Activated naive CD8-positive, alpha-beta T cell treated with anti-CD3 and anti-CD28 coated beads, Interleukin-2, amount 50 U/mL, for 24 hours (primary cell): Measurements from ENCODE around the gene PARP15.
A peak's percentile ranks its signal among the peaks of the same experiment; 100 is the strongest.

Experiments
- ATAC-seq: fragments of 150-1000 bp; cut with Tn5 transposase; one replicate; pipeline ENCODE4 v1.10.0; 2021
- DNase-seq: peaks from one replicate; pipeline ENCODE4 v3.0.0; 2021
- H3K27ac Mint-ChIP-seq: one replicate; pipeline ENCODE4 v1.8.0; 2021; ENCODE audit warnings: mild to moderate bottlenecking, mixed read lengths
- H3K27me3 Mint-ChIP-seq: one replicate; pipeline ENCODE4 v1.8.0; 2021; ENCODE audit warnings: mixed read lengths
- H3K36me3 Mint-ChIP-seq: one replicate; pipeline ENCODE4 v1.8.0; 2021; ENCODE audit warnings: low read depth, mixed read lengths
- H3K4me1 Mint-ChIP-seq: one replicate; pipeline ENCODE4 v1.8.0; 2021; ENCODE audit warnings: mixed read lengths
- H3K4me3 Mint-ChIP-seq: one replicate; pipeline ENCODE4 v1.8.0; 2021; ENCODE audit warnings: mild to moderate bottlenecking, moderate library complexity, mixed read lengths
- H3K9me3 Mint-ChIP-seq: one replicate; pipeline ENCODE4 v1.8.0; 2021; ENCODE audit warnings: mixed read lengths

Gene PARP15

DNA sequence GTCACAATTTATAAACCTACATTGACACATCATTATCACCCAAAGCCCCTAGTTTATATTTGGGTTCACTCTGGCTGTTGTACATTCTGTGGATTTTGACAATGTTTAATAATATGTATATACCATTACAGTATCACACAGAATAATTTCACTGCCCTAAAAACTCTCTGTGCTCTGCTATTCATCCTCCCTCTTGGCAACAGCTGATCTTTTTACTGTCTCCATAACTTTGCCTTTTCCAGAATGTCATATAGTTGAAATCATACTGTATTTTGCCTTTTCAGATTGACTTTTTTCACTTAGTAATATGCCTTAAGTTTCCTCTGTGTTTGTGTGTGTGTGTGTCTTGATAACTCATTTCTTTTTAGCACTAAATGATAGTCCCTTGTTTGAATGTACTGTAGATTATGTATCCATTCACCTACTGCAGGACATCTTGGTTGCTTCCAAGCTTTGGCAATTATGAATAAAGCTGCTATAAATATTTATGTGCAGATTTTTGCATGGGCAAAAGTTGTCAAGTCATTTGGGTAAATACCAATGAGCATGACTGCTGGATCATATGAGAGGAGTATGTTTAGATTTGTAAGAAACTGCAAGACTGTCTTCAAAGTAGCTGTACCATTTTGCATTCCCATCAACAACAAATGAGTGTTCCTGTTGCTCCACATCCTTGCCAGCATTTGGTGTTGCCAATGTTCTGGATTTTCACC is 9.5 kb downstream of the PARP15 start:
- Mint-ChIP-seq H3K27me3 (no peaks in the 10 kb centered on the region), H3K4me1 (peaks cover 63% of the 10 kb centered on the region), H3K36me3 (peaks cover 40% of the 10 kb centered on the region), H3K4me3 (no peak overlapping the region), H3K9me3 (peaks cover 14% of the 10 kb centered on the region), H3K27ac (peak overlapping the region; percentile 52)
- ATAC-seq (peak; percentile 35), DNase-seq (no peak)

DNA sequence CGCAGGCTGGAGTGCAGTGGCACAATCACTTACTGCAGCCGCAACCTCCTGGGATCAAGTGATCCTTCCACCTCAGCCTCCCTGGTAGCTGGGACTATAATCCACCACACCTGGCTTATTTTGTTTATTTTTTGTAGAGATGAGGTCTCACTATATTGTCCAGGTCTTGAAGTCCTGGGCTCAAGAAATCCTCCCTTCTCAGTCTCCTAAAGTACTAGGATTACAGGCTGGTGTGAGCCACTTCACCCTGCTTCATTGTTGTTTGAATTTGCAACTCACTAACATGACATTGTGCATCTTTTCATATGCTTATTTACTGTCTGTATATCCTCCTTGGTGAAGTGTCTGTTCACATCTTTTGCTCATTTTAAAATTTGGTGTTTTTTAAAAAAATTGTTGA is 10.1 kb downstream of the PARP15 start:
- Mint-ChIP-seq H3K9me3 (peaks cover 9% of the 10 kb centered on the region), H3K4me1 (peaks cover 63% of the 10 kb centered on the region), H3K4me3 (no peak overlapping the region), H3K27me3 (no peaks in the 10 kb centered on the region), H3K27ac (no peak overlapping the region), H3K36me3 (peaks cover 38% of the 10 kb centered on the region)
- DNase-seq (no peak), ATAC-seq (no peak)

DNA sequence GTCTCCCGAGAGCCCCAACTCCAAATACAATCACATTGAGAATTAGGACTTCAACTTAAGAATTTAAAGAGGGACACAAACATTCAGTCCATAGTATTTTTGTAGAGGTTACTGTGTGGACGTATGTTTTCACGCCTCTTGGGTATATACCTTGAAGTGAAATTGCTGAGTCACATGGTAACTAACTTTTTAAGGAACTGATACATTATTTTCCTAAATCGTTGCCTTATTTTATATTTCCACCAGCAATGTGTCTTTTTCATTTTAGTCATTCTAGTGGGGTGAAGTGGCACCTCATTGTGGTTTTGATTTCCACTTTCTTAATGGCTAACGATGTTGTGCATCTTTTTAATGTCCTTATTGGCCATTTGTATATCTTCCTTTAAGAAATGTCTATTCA is 11.8 kb downstream of the PARP15 start:
- Mint-ChIP-seq H3K4me3 (no peak overlapping the region), H3K27ac (no peak overlapping the region), H3K9me3 (no peaks in the 10 kb centered on the region), H3K36me3 (peaks cover 26% of the 10 kb centered on the region), H3K4me1 (peaks cover 52% of the 10 kb centered on the region), H3K27me3 (no peaks in the 10 kb centered on the region)
- ATAC-seq (no peak), DNase-seq (no peak)

DNA sequence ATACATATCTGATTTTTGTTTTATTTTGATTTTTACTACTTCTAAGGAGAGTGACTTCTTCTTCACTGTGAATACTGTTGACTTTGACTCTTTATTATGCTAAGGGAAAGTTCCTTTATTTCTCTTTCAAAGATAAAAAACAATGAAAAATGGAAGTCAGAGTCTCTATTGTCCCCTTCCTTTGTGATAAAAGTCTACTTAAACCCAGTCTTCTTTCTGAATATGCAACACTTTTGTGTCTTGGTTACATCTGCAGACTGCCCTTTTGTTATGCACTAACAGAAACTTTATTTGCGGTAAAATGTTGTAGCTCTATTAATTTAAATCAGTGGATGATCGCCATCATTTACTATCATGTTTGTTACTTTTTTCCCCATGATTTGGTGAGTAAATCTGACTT is 13.2 kb downstream of the PARP15 start:
- H3K9me3 Mint-ChIP-seq: no peaks in the 10 kb centered on the region
- no peak overlapping the region for H3K27ac Mint-ChIP-seq
- H3K4me3 Mint-ChIP-seq: no peak overlapping the region
- peaks cover 44% of the 10 kb centered on the region for H3K4me1 Mint-ChIP-seq
- H3K27me3 Mint-ChIP-seq: no peaks in the 10 kb centered on the region
- ATAC-seq: no peak
- DNase-seq: no peak
- H3K36me3 Mint-ChIP-seq: peaks cover 18% of the 10 kb centered on the region

DNA sequence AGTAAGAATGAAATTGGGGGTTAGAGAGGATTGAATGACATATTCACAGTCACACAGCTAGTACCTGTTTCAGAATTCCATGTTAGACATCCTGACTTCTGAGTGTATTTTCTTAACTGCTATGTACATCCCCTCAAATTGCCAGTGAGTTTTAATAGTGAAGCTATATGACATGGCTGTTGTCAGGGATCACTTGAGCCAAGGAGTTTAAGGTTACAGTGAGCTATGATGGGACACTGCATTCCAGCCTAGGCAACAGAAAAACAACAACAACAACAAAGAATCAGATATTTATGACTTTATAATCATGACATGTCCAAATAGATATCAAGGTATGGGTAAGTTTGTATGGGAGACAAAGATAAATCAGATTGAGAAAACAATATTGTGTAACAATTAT is 16.6 kb downstream of the PARP15 start:
- H3K27me3 Mint-ChIP-seq: no peaks in the 10 kb centered on the region
- peaks cover 6% of the 10 kb centered on the region for H3K9me3 Mint-ChIP-seq
- H3K4me3 Mint-ChIP-seq: no peak overlapping the region
- H3K4me1 Mint-ChIP-seq: peaks cover 24% of the 10 kb centered on the region
- H3K36me3 Mint-ChIP-seq: peaks cover 26% of the 10 kb centered on the region
- DNase-seq: no peak
- no peak overlapping the region for H3K27ac Mint-ChIP-seq
- ATAC-seq: no peak

DNA sequence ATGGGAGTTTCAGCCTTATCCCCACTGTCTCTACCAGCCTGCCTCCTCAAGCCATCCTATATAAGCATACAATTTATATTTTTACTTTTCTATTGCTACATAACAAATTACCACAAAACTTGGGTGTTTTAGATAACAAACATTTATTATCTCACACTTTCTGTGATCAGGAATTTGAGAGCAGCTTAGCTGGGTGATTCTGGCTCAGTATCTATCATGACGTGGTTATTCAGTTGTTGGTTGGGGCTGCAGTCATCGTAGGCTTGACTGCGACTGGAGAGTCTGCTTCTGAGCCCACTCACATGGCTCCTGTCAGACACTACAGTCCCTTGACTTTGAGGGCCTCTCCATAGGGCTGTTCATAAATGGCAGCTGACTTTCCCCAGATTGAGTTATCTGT is 20.7 kb downstream of the PARP15 start:
- H3K4me1 Mint-ChIP-seq: peaks cover 14% of the 10 kb centered on the region
- H3K27ac Mint-ChIP-seq: no peak overlapping the region
- no peak overlapping the region for H3K4me3 Mint-ChIP-seq

DNA sequence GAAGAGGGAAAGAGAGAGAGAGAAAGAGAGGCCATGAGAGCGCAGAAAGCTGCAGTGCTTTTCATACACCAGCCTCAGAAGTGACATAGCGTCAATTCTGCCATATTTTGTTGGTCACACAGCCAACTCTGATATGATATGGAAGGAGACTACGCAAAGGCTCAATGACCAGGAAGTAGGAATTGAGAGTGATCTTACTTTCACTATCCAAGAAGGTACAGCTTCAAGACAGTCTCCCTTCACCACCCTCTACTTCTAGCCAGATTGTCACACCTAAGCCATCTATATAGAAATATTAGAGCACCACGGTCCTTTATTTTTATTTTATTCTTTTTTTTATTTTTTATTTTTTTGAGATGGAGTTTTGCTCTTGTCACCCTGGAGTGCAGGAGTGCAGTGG is 21.1 kb downstream of the PARP15 start:
- Mint-ChIP-seq H3K4me3 (no peak overlapping the region), H3K4me1 (peaks cover 16% of the 10 kb centered on the region), H3K27ac (no peak overlapping the region), H3K9me3 (peaks cover 6% of the 10 kb centered on the region), H3K27me3 (no peaks in the 10 kb centered on the region), H3K36me3 (peaks cover 18% of the 10 kb centered on the region)
- ATAC-seq: no peak
- DNase-seq: no peak

More for the DNA sequence above, 20.7 kb downstream of the PARP15 start:
- DNase-seq (no peak), ATAC-seq (no peak)
- Mint-ChIP-seq H3K9me3 (peaks cover 6% of the 10 kb centered on the region), H3K36me3 (peaks cover 15% of the 10 kb centered on the region), H3K27me3 (no peaks in the 10 kb centered on the region)

DNA sequence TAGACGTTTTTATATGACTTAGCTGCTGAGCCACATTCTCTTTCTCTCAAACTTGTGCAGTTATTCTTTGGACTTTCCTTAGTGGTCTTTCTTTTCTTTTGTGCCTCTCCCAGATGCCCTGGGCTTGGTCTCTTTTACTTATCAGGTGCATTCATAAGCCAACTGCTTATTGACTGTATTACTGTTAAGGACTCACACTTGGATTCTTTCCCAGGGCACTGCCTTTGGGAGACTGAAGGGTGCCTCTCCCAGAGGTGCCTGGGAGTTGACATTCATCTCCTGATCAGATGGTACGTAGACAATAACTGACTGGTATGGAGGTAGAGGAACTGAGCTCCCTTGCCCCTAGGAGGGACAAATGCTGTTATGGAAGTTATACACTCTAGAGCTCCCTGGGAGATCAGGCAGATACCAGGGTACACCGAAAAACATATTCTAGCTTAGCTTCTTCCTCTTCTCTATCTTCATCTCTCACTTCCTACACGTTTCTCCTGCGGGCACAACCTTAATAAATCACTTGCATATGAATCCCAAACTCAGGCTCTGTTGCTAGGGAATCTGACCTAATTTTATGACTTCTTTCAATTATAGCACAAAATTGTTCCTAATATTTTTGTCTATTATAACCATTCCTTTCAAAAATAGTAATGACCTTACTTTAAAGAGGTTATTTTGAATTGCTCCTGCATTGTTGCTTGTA is 24.7 kb downstream of the PARP15 start:
- no peaks in the 10 kb centered on the region for H3K27me3 Mint-ChIP-seq
- peaks cover 9% of the 10 kb centered on the region for H3K36me3 Mint-ChIP-seq
- no peak overlapping the region for H3K27ac Mint-ChIP-seq
- H3K4me3 Mint-ChIP-seq: no peak overlapping the region
- ATAC-seq (no peak), DNase-seq (no peak)
- H3K4me1 Mint-ChIP-seq: peaks cover 17% of the 10 kb centered on the region
- no peaks in the 10 kb centered on the region for H3K9me3 Mint-ChIP-seq

DNA sequence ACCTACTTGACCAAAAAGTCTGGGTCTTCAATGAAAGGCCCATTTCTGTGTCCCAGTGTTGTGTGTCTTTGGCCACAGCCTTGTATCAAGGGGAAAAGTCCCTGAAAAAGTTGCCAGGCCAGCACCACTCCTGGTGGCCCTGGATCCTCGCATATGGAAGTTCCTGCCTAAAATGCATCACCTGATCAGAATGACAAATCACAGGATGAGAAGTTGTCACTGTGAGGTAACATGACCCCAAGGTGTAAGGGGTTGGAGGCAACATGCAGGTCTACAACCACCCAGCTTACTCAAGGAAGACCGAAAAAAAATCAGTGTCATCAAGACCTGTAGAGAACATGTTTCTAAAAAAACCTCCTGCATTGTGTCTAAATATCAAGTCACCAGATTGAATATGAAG is 25.6 kb downstream of the PARP15 start:
- Mint-ChIP-seq H3K27me3 (no peaks in the 10 kb centered on the region), H3K4me3 (no peak overlapping the region), H3K9me3 (no peaks in the 10 kb centered on the region), H3K4me1 (peaks cover 17% of the 10 kb centered on the region), H3K36me3 (peaks cover 13% of the 10 kb centered on the region), H3K27ac (no peak overlapping the region)
- no peak for ATAC-seq
- no peak for DNase-seq

DNA sequence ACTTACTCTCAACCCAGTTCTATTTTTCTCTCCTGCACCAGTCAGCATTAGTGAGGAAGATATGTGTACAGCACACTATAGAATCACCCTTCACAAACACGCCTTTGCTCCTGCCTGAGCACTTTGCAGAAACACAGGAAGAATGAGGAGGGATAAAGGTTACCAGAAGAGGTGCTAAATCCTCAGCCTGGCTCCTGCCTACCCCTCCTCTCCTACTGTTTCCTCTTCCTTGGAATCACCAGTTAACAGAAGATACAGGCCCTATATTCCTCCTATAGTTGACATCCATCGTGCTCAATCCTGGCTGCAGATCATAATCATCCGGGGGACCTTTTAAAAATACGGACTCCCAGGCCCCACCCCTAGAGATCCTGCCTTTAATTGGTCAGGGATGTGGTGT is 28.9 kb downstream of the PARP15 start:
- H3K9me3 Mint-ChIP-seq: peaks cover 9% of the 10 kb centered on the region
- no peak overlapping the region for H3K4me3 Mint-ChIP-seq
- H3K27ac Mint-ChIP-seq: no peak overlapping the region
- H3K36me3 Mint-ChIP-seq: peaks cover 25% of the 10 kb centered on the region
- peaks cover 37% of the 10 kb centered on the region for H3K4me1 Mint-ChIP-seq
- H3K27me3 Mint-ChIP-seq: no peaks in the 10 kb centered on the region
- no peak for DNase-seq
- ATAC-seq: no peak

DNA sequence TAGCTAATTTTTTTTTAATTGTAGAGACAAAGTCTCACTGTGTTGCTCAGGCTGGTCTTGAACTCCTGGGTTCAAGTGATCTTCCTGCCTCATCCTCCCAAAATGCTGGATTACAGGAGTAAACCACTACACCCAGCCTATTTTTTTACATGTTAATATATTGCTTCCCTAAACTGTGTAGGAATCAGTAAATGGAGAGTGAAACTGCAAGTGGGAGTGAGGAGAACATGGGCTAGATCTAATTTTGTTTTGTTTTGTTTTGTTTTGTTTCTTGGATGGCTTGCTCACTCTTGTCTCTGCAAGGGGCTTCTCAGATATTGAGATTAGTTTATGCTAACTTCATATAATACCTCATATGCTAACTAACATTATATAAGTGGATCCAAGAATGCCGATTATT is 31.5 kb downstream of the PARP15 start:
- Mint-ChIP-seq H3K9me3 (peaks cover 9% of the 10 kb centered on the region), H3K27me3 (no peaks in the 10 kb centered on the region), H3K27ac (peak overlapping the region; percentile 98), H3K36me3 (peaks cover 35% of the 10 kb centered on the region), H3K4me3 (no peak overlapping the region), H3K4me1 (peaks cover 31% of the 10 kb centered on the region)
- DNase-seq (no peak), ATAC-seq (no peak)

DNA sequence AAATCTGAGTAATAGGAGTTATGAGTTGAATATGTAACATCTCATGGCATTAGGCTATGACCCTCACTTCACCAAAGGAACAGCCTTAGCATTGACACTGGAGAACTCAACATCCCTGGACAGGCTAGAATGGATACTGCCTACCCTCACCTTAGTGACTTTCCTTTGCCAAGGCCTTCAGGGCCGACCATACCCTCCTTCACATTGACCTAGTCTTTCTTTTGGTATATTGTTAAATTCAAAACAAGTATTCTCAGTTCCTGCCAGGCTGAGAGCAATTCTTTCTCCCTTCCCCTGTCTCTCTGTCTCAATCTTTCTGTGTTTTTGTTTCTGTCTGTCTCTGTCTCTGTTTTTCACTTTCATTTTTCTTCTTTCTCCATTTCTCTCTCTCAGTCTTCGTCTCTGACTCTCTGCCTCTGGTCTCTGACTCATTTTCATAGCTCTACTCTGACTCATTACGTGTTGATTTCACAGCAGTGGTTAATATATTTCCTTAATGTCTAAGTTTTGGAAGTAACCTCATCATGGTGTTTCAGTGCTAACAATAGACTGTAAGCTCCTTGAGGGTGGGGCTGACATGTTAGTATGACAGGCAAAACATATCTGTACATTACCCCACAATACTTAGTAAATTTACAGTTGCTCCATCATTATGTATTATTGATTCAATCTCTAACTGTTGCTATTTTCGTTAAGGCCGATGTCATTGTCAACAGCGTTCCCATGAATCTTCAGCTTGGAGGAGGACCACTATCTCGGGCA is 32.5 kb downstream of the PARP15 start:
- ATAC-seq (peak; percentile 96), DNase-seq (no peak)
- Mint-ChIP-seq H3K27ac (peak overlapping the region; percentile 98), H3K36me3 (peaks cover 36% of the 10 kb centered on the region), H3K4me1 (peaks cover 31% of the 10 kb centered on the region), H3K9me3 (peaks cover 9% of the 10 kb centered on the region), H3K4me3 (peak overlapping the region; percentile 69), H3K27me3 (no peaks in the 10 kb centered on the region)

DNA sequence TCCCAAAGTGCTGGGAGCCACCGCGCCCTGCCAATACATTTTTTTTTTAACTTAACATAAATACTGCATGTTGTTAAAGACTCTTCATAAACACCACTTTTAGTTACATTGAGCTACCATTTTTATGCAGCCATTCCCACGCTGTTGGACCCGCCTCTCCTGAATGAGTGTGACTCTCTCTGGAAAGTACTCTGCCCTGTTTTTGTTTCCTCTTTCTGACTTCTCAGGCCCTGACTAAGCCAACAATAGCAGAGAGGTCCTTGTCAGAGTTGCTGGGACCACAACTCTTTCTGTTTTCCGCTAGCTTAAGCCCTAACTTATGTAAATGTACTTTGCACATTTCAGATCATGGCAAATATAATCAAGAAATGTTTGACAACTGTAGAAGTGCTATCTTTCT is 35.2 kb downstream of the PARP15 start:
- peaks cover 36% of the 10 kb centered on the region for H3K4me1 Mint-ChIP-seq
- ATAC-seq (no peak), DNase-seq (no peak)
- H3K27ac Mint-ChIP-seq: no peak overlapping the region
- H3K27me3 Mint-ChIP-seq: no peaks in the 10 kb centered on the region
- no peak overlapping the region for H3K4me3 Mint-ChIP-seq
- peaks cover 9% of the 10 kb centered on the region for H3K9me3 Mint-ChIP-seq
- peaks cover 54% of the 10 kb centered on the region for H3K36me3 Mint-ChIP-seq

DNA sequence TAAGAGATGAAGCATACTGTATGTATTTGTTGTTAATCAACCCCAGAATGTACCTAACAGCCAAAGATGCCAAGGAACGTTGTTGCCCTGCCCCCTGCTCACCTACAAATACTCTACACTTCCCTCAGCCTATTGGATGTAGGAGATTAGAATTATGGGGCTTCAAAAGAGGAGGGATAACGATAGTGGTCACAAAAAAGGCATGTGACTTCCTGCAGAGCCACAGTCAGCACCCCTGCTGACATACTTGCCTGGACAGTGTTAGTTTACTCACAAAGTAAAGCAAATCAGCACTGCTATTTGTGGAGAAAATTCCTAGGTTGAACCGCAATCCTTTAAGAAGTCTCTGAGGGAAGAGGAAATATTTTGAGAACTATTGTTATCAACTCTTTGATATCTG is 37.9 kb downstream of the PARP15 start:
- no peak for DNase-seq
- peaks cover 16% of the 10 kb centered on the region for H3K4me1 Mint-ChIP-seq
- peaks cover 7% of the 10 kb centered on the region for H3K9me3 Mint-ChIP-seq
- no peak for ATAC-seq
- peaks cover 51% of the 10 kb centered on the region for H3K36me3 Mint-ChIP-seq
- no peak overlapping the region for H3K27ac Mint-ChIP-seq
- H3K27me3 Mint-ChIP-seq: no peaks in the 10 kb centered on the region
- H3K4me3 Mint-ChIP-seq: no peak overlapping the region

DNA sequence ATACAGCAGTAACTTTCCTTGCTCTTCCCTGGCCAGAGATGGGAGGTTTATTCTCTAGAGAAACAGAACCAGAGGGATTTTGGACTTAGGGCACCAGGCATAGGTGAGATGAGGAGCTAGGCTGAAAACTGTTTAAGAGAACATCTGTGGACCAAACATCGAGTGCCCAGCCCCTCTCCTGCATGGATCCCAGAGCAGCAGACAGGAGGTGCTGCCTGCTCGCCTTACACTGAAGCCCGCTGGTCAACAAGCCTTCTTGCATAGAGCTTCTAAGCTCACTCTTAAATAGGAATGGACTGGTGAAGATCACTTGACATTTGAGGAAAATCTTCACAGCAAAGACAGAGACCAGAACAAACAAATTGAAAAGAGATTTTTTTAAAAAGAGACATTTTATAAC is 41.2 kb downstream of the PARP15 start:
- DNase-seq (no peak), ATAC-seq (no peak)
- no peak overlapping the region for H3K4me3 Mint-ChIP-seq
- H3K27ac Mint-ChIP-seq: no peak overlapping the region
- no peaks in the 10 kb centered on the region for H3K9me3 Mint-ChIP-seq
- peaks cover 39% of the 10 kb centered on the region for H3K36me3 Mint-ChIP-seq
- no peaks in the 10 kb centered on the region for H3K27me3 Mint-ChIP-seq
- H3K4me1 Mint-ChIP-seq: peaks cover 10% of the 10 kb centered on the region
